ENCODE measurements around the gene ULK4.

DNA sequence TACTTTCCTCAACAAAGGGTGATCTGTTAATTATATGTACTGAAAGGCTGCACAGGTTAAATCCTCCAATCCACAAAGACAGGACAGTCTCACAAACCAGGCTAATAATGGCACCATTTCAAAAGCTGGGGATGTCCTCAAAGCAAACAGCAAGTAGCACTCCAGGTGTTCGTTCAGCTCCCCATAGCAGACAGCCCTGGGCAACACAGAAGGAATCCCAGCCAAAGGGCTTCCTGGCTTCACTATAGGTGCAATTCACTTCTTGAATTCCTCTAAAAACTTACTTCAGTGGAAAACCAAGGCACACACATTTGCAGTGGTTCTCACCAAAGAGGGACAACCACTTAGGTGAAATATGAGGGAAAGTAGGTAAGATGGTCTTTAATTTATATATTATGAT is 595.9 kb downstream of the ULK4 start:
- no peak for TF ChIP-seq CTCF (conservative IDR thresholded peaks at IDR 0.05; ENCODE audit: low read length)
- no peak for TF ChIP-seq EZH2phosphoT487 (IDR thresholded peaks at IDR 0.05; ENCODE audit: borderline replicate concordance)
